Measurements from ENCODE around the gene RECQL5.

The RECQL5 gene

DNA sequence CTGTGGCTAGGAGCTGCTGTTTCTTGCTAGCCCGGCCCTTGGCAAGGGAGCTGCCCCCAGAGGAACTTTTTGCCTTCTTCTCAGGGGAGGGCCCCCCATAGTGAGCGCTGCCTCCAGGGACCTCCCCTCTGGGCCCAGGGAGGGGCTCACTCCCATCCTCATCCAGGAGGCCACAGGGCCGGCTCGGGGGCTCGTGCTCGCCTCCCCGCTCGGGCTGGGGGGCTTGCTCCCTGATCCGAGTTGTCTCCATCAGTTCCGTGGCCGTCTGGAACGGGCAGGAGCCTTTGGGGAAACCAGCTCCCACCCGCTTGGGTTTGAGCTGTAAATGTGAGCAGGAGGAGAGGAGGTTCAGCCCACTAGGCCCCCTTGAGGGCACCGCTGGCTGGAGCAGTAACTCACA is 37.8 kb downstream of the RECQL5 start:
- Mint-ChIP-seq H3K4me3 (no peak overlapping the region), H3K27ac (no peak overlapping the region), H3K9me3 (no peaks in the 10 kb centered on the region), H3K4me1 (peaks cover 15% of the 10 kb centered on the region), H3K27me3 (ENCODE audit: low read depth) (no peaks in the 10 kb centered on the region), H3K36me3 (ENCODE audit: low read depth) (no peaks in the 10 kb centered on the region)
- TF ChIP-seq, protein P1, sequence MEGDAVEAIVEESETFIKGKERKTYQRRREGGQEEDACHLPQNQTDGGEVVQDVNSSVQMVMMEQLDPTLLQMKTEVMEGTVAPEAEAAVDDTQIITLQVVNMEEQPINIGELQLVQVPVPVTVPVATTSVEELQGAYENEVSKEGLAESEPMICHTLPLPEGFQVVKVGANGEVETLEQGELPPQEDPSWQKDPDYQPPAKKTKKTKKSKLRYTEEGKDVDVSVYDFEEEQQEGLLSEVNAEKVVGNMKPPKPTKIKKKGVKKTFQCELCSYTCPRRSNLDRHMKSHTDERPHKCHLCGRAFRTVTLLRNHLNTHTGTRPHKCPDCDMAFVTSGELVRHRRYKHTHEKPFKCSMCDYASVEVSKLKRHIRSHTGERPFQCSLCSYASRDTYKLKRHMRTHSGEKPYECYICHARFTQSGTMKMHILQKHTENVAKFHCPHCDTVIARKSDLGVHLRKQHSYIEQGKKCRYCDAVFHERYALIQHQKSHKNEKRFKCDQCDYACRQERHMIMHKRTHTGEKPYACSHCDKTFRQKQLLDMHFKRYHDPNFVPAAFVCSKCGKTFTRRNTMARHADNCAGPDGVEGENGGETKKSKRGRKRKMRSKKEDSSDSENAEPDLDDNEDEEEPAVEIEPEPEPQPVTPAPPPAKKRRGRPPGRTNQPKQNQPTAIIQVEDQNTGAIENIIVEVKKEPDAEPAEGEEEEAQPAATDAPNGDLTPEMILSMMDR (IDR thresholded peaks at IDR 0.05; ENCODE audit: unreplicated experiment in 3 of 3): no peak

DNA sequence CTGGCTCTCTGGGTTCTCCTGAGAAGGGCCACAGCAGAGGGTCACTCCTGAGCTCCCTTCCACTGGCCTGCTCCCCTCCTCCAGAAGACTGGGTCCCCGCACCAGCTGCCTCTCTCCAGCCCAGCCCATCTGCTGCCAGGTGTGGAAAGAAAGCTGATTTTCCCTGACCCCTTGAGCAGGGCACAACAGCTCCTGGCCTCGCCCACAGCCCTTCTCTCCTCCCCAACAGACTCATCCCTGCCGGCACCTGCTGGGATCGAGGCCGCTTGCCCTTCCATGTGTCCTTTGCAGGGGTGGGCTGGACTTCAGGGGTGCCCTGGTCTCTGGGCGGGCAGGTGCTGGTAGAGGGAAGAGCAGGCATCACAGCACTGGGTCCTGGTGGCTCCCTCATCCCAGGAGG is 38.5 kb downstream of the RECQL5 start:
- TF ChIP-seq, protein P1 (IDR thresholded peaks at IDR 0.05; ENCODE audit: unreplicated experiment in 3 of 3): no peak
- Mint-ChIP-seq H3K36me3 (ENCODE audit: low read depth) (no peaks in the 10 kb centered on the region), H3K4me1 (peaks cover 8% of the 10 kb centered on the region), H3K9me3 (no peaks in the 10 kb centered on the region), H3K4me3 (no peak overlapping the region), H3K27me3 (ENCODE audit: low read depth) (no peaks in the 10 kb centered on the region), H3K27ac (no peak overlapping the region)

DNA sequence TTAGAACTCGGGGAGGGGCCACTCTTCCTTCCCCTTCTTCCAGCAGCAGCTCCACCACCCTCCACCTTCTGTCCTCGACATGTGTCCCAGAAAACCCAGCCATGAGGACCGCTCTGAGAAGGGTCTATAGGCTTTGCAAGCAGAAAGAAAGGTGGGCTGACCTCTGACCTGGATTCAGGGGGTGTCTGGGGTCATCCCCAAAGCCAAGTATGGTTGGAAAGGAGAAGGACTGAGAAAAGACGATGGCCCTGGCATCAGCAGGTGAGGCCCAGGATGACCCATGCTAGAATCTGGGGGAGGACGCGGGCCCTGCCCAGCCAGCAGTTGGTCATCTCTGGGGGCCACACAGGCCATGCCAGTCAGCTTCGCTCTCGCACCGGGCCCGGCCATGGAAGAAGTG is 39.9 kb downstream of the RECQL5 start:
- no peaks in the 10 kb centered on the region for H3K36me3 Mint-ChIP-seq (ENCODE audit: low read depth)
- TF ChIP-seq, protein P1 (IDR thresholded peaks at IDR 0.05; ENCODE audit: unreplicated experiment in 3 of 3): no peak
- no peak overlapping the region for H3K27ac Mint-ChIP-seq
- H3K4me3 Mint-ChIP-seq: no peak overlapping the region
- H3K9me3 Mint-ChIP-seq: no peaks in the 10 kb centered on the region
- H3K27me3 Mint-ChIP-seq (ENCODE audit: low read depth): no peaks in the 10 kb centered on the region
- peaks cover 7% of the 10 kb centered on the region for H3K4me1 Mint-ChIP-seq

DNA sequence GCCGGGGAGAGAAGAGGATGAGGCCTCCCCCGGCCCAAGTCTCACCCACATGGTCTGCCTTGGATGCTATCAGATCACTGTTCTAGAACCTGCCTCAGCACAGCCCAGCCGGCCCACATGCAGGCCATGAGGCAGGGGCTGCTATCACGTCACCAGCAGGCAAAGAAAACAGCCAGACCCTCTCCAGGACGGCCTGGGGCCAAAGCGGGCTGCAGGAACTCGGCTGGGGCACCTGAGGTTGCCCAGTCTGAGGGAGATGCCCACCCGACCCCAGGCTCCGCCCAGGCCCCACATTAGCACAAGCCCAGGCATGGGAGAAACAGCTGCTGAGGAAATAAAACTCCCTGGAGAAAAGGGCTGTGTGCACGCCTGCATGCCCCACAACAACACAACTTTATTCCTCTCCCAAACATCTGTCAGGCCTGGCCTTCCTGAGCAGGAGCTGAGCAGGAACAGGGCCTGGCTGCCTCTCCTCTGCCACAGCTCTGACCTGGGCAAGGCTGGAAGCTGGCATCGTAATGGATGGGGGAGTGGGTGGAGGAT is 40.4 kb downstream of the RECQL5 start:
- Mint-ChIP-seq H3K27ac (no peak overlapping the region), H3K36me3 (ENCODE audit: low read depth) (no peaks in the 10 kb centered on the region), H3K9me3 (no peaks in the 10 kb centered on the region), H3K4me3 (no peak overlapping the region), H3K4me1 (peaks cover 10% of the 10 kb centered on the region), H3K27me3 (ENCODE audit: low read depth) (no peaks in the 10 kb centered on the region)
- TF ChIP-seq, protein P1 (IDR thresholded peaks at IDR 0.05; ENCODE audit: unreplicated experiment in 3 of 3): no peak

DNA sequence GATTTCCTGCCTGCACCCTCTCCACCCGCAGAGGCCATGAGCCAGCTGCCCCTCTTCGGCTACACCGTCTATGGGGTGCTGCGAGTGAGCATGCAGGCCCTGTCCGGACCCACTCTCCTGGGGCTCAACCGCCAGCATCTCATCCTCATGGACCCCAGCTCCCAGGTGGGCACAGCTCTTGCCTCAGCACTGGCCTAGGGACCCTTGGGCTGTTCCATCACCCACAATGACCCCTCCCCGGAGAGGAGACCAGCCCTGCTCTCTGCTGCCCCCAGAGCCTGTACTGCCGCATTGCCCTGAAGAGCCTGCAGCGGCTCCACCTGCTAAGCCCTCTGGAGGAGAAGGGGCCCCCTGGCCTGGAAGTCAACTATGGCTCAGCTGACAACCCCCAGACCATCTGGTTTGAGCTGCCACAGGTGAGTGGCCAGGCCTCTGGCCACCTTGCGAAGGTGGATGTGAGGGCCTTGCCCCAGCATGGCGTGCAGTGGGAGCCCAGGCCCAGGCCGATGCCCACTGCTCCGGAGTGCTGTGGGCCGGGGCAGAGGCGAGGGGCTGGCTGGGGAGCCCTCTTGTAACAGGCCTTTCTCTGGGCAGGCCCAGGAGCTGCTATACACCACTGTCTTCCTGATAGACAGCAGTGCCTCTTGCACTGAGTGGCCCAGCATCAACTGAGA is 41.0 kb downstream of the RECQL5 start:
- TF ChIP-seq, protein P1 (IDR thresholded peaks at IDR 0.05; ENCODE audit: unreplicated experiment in 3 of 3): peak; percentile 69 to 76 (median 71)
- Mint-ChIP-seq H3K27me3 (ENCODE audit: low read depth) (no peaks in the 10 kb centered on the region), H3K36me3 (ENCODE audit: low read depth) (no peaks in the 10 kb centered on the region), H3K4me1 (peaks cover 10% of the 10 kb centered on the region), H3K9me3 (no peaks in the 10 kb centered on the region), H3K4me3 (no peak overlapping the region), H3K27ac (no peak overlapping the region)

All from nephron (organoid).